ENCODE measurements around the gene GOLIM4.

GOLIM4 gene

GRCh38 chr3:167996514-167996913, 99.2 kb downstream of the GOLIM4 start:
- DNase-seq (ENCODE audit: low spot score) = no peak

- no peak for DNase-seq (ENCODE audit: low spot score)
These were observed 103.3 kb downstream of the GOLIM4 start for GRCh38 chr3:167992381-167992780.

- DNase-seq (ENCODE audit: low spot score) = no peak
These were observed 104.5 kb downstream of the GOLIM4 start for GRCh38 chr3:167991213-167991612.

- no peak for DNase-seq (ENCODE audit: low spot score)
These were observed 105.7 kb downstream of the GOLIM4 start for GRCh38 chr3:167989999-167990398.

GRCh38 chr3:167989066-167989465, 106.7 kb downstream of the GOLIM4 start:
- no peak for DNase-seq (ENCODE audit: low spot score)

- DNase-seq (ENCODE audit: low spot score) = no peak
These were observed 112.1 kb downstream of the GOLIM4 start for GRCh38 chr3:167983583-167983982.

GRCh38 chr3:167978486-167978885, 117.2 kb downstream of the GOLIM4 start:
- no peak for DNase-seq (ENCODE audit: low spot score)

GRCh38 chr3:167978071-167978470, 117.7 kb downstream of the GOLIM4 start:
- peak; percentile 22 for DNase-seq (ENCODE audit: low spot score)

GRCh38 chr3:167976516-167977361, 119.0 kb downstream of the GOLIM4 start:
- no peak for DNase-seq (ENCODE audit: low spot score)

- no peak for DNase-seq (ENCODE audit: low spot score)
These were observed 121.8 kb downstream of the GOLIM4 start for GRCh38 chr3:167973901-167974300.

GRCh38 chr3:167973046-167973445, 122.7 kb downstream of the GOLIM4 start:
- DNase-seq (ENCODE audit: low spot score) = no peak

GRCh38 chr3:167972502-167972901, 123.2 kb downstream of the GOLIM4 start:
- DNase-seq (ENCODE audit: low spot score) = no peak

- no peak for DNase-seq (ENCODE audit: low spot score)
These were observed 126.2 kb downstream of the GOLIM4 start for GRCh38 chr3:167969548-167969947.

- DNase-seq (ENCODE audit: low spot score) = no peak
These were observed 128.3 kb downstream of the GOLIM4 start for GRCh38 chr3:167967257-167968036.

Measured in SK-N-DZ (cell line).